PC-9 (cell line): ENCODE data around the gene LYPD6B. TPM values are rescaled to one million over a fixed set of nuclear protein-coding genes. Genes with fewer than 3 reads are reported as not detected.

Experiments
- Bru-seq: library from RNA; stranded (reverse); fragments of 400-500 nt; gene quantifications from one replicate; lab custom pipeline; 2021; lab: Mats Ljungman, UMichigan
- BruChase-seq, 2 experiments: library from RNA; stranded (reverse); fragments of 400-500 nt; gene quantifications; one replicate each; lab custom pipeline; 2021; lab: Mats Ljungman, UMichigan
- BruUV-seq: library from RNA; stranded (reverse); fragments of 400-500 nt; replicated peaks from 2 replicates; lab custom pipeline; 2021; lab: Mats Ljungman, UMichigan
- CTCF ChIA-PET: fragments of 300-600 bp; sonication (Branson Sonifier 250); formaldehyde crosslinking; loops from one replicate; lab custom pipeline; 2022; ENCODE audit warnings: antibody characterized with exemption; lab: Charles Lee
- POLR2A ChIA-PET: fragments of 300-600 bp; sonication (Branson Sonifier 250); formaldehyde crosslinking; loops from one replicate; lab custom pipeline; 2022; ENCODE audit warnings: antibody characterized with exemption; ENCODE audit not compliant: unreplicated experiment; lab: Charles Lee
- DNase-seq, 2 experiments: peaks; one replicate each; pipeline versions ENCODE4 v3.0.0 to v3.0.0-alpha.2; 2015 to 2022; ENCODE audit warnings: mixed read lengths in 1 of 2
- H2AFZ ChIP-seq: fragments of 200-600 bp; sonication (generic); 2 replicates; pipeline ENCODE4 v1.8.1; 2017; ENCODE audit warnings: antibody characterized with exemption
- H3F3A ChIP-seq: fragments of 200-600 bp; sonication (generic); 2 replicates; pipeline ENCODE4 v1.8.1; 2017; ENCODE audit warnings: antibody characterized with exemption, mild to moderate bottlenecking, low read depth; ENCODE audit not compliant: insufficient read depth
- H3K27ac ChIP-seq: fragments of 200-600 bp; sonication (generic); 2 replicates; pipeline ENCODE4 v1.6.1; 2016; ENCODE audit warnings: mixed run types
- H3K27me3 ChIP-seq: fragments of 200-600 bp; sonication (generic); 2 replicates; pipeline ENCODE4 v1.6.1; 2016; ENCODE audit warnings: low read depth, mixed run types; ENCODE audit not compliant: insufficient read depth
- H3K36me3 ChIP-seq: fragments of 200-600 bp; sonication (generic); 2 replicates; pipeline ENCODE4 v1.6.1; 2016; ENCODE audit warnings: low read depth, mixed run types
- H3K4me1 ChIP-seq: fragments of 200-600 bp; sonication (generic); replicated peaks from 2 replicates; pipeline ENCODE4 v1.6.1; 2016; ENCODE audit warnings: mixed run types; ENCODE audit not compliant: insufficient read depth
- H3K4me2 ChIP-seq: fragments of 200-600 bp; sonication (generic); 2 replicates; pipeline ENCODE4 v1.6.1; 2017; ENCODE audit warnings: mixed run types
- H3K4me3 ChIP-seq: fragments of 200-600 bp; sonication (generic); 2 replicates; pipeline ENCODE4 v1.6.1; 2016; ENCODE audit warnings: mixed run types
- H3K79me2 ChIP-seq: fragments of 200-600 bp; sonication (generic); 2 replicates; pipeline ENCODE4 v1.6.1; 2017; ENCODE audit warnings: low read depth, mixed run types
- H3K9me2 ChIP-seq: fragments of 200-600 bp; sonication (generic); 2 replicates; pipeline ENCODE4 v1.8.1; 2017; ENCODE audit warnings: mild to moderate bottlenecking; ENCODE audit not compliant: insufficient read depth
- H3K9me3 ChIP-seq: fragments of 200-600 bp; sonication (generic); 2 replicates; pipeline ENCODE4 v1.8.1; 2016; ENCODE audit warnings: low read depth; ENCODE audit not compliant: insufficient read depth
- H4K20me1 ChIP-seq: fragments of 200-600 bp; sonication (generic); 2 replicates; pipeline ENCODE4 v1.8.1; 2017; ENCODE audit not compliant: insufficient read depth
- EZH2 ChIP-seq: fragments of 200-600 bp; sonication (generic); IDR thresholded peaks from 2 replicates; pipeline ENCODE4 v1.8.0; 2017; ENCODE audit warnings: antibody characterized with exemption, low read depth
- intact Hi-C: fragments of 100-400 bp; cut with micrococcal nuclease; formaldehyde crosslinking; loops from one replicate; pipeline ENCODE4 v1.10.0; 2022; ENCODE audit not compliant: unreplicated experiment
- long read RNA-seq: library from polyadenylated mRNA; stranded (forward); transcript quantifications from one replicate; pipeline ENCODE4 v2.0.0, GENCODE V29; 2022
- total RNA-seq: library from RNA; stranded (reverse); gene quantifications from 2 replicates; pipeline ENCODE4 v1.2.3, GENCODE V29; 2021
- TF ChIP-seq, protein P1 (sequence below): fragments of 200-600 bp; sonication (generic); conservative IDR thresholded peaks from 2 replicates; pipeline ENCODE4 v1.6.1; 2017; ENCODE audit warnings: mixed run types, antibody characterized with exemption, mild to moderate bottlenecking, moderate library complexity

The LYPD6B gene
- total RNA-seq: 10.0 and 12.7 TPM in 2 replicates
- percentile 50 among the genes with signal in this experiment for Bru-seq, nascent RNA
- percentile 75 among the genes with signal in this experiment for BruChase-seq, experiment 1, labeled RNA remaining after a 2-hour chase
- percentile 47 among the genes with signal in this experiment for BruChase-seq, experiment 2, labeled RNA remaining after a 6-hour chase
- long read RNA-seq, transcript LYPD6B-204 (6 exons, 1,248 nt): major isoform, 8 of 19 reads
- long read RNA-seq, partial matches to known transcripts: 0 of 19 reads
- long read RNA-seq, other reads (novel, unspliced or antisense): 8 of 19 reads

- Histone ChIP-seq H3K4me2 (peak within 1 kb of the TSS; percentile 68), H3K4me1 (peaks cover 12% of the 10 kb centered on the region), H2AFZ (peak within 1 kb of the TSS; percentile 78), H3K36me3 (no peaks in the 10 kb centered on the region), H3K27me3 (no peaks in the 10 kb centered on the region), H3K79me2 (peaks cover 42% of the 10 kb centered on the region), H3K9me3 (no peaks in the 10 kb centered on the region), H3F3A (no peaks in the 10 kb centered on the region), H4K20me1 (no peaks in the 10 kb centered on the region), H3K9me2 (no peaks in the 10 kb centered on the region), H3K4me3 (peak within 1 kb of the TSS; percentile 68), H3K27ac (no peak within 1 kb of the TSS; the same call in 1 of the 2 replicates)
- no peak for TF ChIP-seq EZH2
- TF ChIP-seq, protein P1, sequence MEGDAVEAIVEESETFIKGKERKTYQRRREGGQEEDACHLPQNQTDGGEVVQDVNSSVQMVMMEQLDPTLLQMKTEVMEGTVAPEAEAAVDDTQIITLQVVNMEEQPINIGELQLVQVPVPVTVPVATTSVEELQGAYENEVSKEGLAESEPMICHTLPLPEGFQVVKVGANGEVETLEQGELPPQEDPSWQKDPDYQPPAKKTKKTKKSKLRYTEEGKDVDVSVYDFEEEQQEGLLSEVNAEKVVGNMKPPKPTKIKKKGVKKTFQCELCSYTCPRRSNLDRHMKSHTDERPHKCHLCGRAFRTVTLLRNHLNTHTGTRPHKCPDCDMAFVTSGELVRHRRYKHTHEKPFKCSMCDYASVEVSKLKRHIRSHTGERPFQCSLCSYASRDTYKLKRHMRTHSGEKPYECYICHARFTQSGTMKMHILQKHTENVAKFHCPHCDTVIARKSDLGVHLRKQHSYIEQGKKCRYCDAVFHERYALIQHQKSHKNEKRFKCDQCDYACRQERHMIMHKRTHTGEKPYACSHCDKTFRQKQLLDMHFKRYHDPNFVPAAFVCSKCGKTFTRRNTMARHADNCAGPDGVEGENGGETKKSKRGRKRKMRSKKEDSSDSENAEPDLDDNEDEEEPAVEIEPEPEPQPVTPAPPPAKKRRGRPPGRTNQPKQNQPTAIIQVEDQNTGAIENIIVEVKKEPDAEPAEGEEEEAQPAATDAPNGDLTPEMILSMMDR: no peak
- no TSS peak for BruUV-seq
- peak; percentile 72 to 87 for DNase-seq
- CTCF ChIA-PET: interaction anchor here (0.5 to 1.4 kb wide), 4 partner anchors 9 to 499 kb away, joined by 3 to 5 read pairs (median 4); no protein-coding TSS in a partner anchor
- intact Hi-C loops: loop anchor here (1.0 to 5.0 kb wide), 4 partner anchors 31 to 1046 kb away; no protein-coding TSS in a partner anchor
- POLR2A ChIA-PET: interaction anchor here (0.5 to 0.9 kb wide), 2 partner anchors 29 to 70 kb away, joined by 3 to 4 read pairs; no protein-coding TSS in a partner anchor
Observed at GRCh38 chr2:149038442-149039212, at the start of gene LYPD6B. Gene LYPD6B (plus strand): TSS chr2:149038699. CDS start chr2:149130949, 92,250 bp downstream.

GRCh38 chr2:148989882-148990493, 48.5 kb upstream of the LYPD6B start:
- H3K79me2 ChIP-seq: no peaks in the 10 kb centered on the region
- POLR2A ChIA-PET: no interaction called here
- DNase-seq: peak; percentile 36 to 56
- no peak overlapping the region for H2AFZ ChIP-seq
- no peaks in the 10 kb centered on the region for H4K20me1 ChIP-seq
- H3K4me1 ChIP-seq: no peaks in the 10 kb centered on the region
- no peak overlapping the region for H3K4me2 ChIP-seq
- CTCF ChIA-PET: interaction anchor here (0.5 to 0.7 kb wide), 2 partner anchors 48 to 49 kb away, joined by 3 read pairs; partner anchors contain the start of gene LYPD6B
- no peaks in the 10 kb centered on the region for H3K9me2 ChIP-seq
- no peak for TF ChIP-seq EZH2
- TF ChIP-seq, protein P1: peak; percentile 73
- intact Hi-C loops: loop anchor here (1.0 to 10.0 kb wide), 6 partner anchors 345 to 1053 kb away; partner anchors contain the start of gene EPC2
- H3K9me3 ChIP-seq: no peaks in the 10 kb centered on the region
- H3F3A ChIP-seq: no peaks in the 10 kb centered on the region
- H3K27me3 ChIP-seq: no peaks in the 10 kb centered on the region
- no peak overlapping the region for H3K4me3 ChIP-seq
- H3K27ac ChIP-seq: no peak overlapping the region
- no peaks in the 10 kb centered on the region for H3K36me3 ChIP-seq
- no TSS peak for BruUV-seq

- Histone ChIP-seq H3K27ac (no peak overlapping the region), H2AFZ (no peak overlapping the region), H3K9me2 (no peaks in the 10 kb centered on the region), H3K27me3 (no peaks in the 10 kb centered on the region), H3K79me2 (no peaks in the 10 kb centered on the region), H3K4me2 (no peak overlapping the region), H4K20me1 (no peaks in the 10 kb centered on the region), H3K36me3 (no peaks in the 10 kb centered on the region), H3K9me3 (no peaks in the 10 kb centered on the region), H3F3A (no peaks in the 10 kb centered on the region), H3K4me1 (no peaks in the 10 kb centered on the region), H3K4me3 (no peak overlapping the region)
- TF ChIP-seq EZH2: no peak
- TF ChIP-seq, protein P1: no peak
- intact Hi-C loops: loop anchor here (1.0 to 5.0 kb wide), 5 partner anchors 424 to 1054 kb away; no protein-coding TSS in a partner anchor
- BruUV-seq: no TSS peak
- CTCF ChIA-PET: no interaction called here
- DNase-seq: no peak
- POLR2A ChIA-PET: no interaction called here
Observed at GRCh38 chr2:148990968-148991367, 47.5 kb upstream of the LYPD6B start.
